GM13976 (cell line): ENCODE data around the gene GRIN3B.

ENCODE experiments used
- DNase-seq: peaks from one replicate; pipeline ENCODE4 v3.0.0; 2012; ENCODE audit warnings: low spot score
- in situ Hi-C: fragments of 300-500 bp; cut with MboI; formaldehyde crosslinking; loops from one replicate; pipeline ENCODE4 v1.12.0; 2022; ENCODE audit warnings: low sequenced_read_pairs, mixed read lengths, inconsistent platforms; ENCODE audit not compliant: unreplicated experiment
- TF ChIP-seq, protein P1 (sequence below): IDR thresholded peaks from 2 replicates; pipeline ENCODE4 v1.5.1; 2012; ENCODE audit warnings: borderline replicate concordance, mild to moderate bottlenecking; ENCODE audit not compliant: insufficient read depth; ENCODE audit errors: extremely low read depth, missing control alignments, control extremely low read depth

The GRIN3B gene

DNA sequence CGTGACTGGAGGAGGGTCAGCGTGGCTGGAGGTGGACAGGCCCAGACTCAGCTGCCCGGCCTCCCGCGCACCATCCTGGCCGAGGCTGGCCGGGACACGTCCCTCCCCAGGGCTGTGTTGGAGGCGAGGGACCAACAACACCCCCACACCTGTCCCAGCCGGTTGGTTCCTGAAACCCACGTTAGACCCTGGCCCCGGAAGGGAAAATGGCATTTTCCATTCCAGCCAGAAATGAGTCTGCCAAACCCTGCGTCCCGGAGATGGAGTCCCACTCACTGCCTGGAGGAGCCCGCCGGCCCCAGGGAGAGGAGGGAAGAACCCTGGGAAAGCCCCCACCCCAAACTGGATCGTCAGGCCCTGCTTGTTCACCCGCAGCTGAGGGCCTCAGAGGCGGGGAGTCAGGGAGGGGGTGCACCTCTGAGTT lies 20.9 kb upstream of the GRIN3B start:
- TF ChIP-seq, protein P1, sequence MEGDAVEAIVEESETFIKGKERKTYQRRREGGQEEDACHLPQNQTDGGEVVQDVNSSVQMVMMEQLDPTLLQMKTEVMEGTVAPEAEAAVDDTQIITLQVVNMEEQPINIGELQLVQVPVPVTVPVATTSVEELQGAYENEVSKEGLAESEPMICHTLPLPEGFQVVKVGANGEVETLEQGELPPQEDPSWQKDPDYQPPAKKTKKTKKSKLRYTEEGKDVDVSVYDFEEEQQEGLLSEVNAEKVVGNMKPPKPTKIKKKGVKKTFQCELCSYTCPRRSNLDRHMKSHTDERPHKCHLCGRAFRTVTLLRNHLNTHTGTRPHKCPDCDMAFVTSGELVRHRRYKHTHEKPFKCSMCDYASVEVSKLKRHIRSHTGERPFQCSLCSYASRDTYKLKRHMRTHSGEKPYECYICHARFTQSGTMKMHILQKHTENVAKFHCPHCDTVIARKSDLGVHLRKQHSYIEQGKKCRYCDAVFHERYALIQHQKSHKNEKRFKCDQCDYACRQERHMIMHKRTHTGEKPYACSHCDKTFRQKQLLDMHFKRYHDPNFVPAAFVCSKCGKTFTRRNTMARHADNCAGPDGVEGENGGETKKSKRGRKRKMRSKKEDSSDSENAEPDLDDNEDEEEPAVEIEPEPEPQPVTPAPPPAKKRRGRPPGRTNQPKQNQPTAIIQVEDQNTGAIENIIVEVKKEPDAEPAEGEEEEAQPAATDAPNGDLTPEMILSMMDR, result no peak
- in situ Hi-C loops, result no loop called here
- DNase-seq, result peak; percentile 87

DNA sequence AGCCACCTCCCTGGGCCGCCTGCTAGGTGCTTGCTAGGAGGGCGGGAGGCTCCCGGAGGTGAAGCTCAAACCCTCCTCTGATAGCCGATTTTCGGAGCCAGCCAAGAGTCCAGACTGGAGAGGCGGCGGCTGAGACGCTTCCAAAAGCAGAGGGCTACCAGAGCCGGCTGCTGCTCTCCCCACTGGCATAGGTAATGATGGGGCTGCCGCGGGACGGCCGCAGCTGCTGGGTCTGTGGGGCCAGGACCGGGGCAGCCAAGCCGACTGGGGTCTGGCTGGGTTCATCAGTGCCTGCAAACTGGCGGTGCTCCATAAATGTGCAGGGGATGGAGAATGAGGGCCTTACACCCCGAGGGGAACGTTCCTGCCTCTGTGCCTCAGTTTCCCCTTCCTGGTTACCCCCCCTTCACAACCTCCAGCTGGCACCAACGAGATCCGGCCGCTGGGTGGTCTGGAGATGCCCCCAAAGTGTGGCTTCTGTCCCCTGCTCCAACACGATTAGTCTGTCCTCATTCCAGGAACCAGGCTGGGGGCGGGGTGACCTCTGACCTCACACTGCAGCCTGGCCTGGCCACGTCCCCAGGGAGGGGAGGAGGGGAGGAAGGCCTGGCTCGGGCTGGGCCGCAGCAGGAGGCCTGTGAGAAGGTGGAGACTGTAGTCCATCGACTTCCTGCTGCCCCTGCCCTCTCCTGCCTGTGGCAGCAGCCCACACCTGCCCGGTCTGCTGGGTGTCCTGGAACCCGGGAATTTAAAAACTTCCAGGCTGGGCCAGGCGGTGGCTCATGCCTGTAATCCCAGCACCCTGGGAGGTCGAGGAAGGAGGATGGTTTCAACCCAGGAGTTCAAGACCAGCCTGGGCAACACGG lies 19.9 kb upstream of the GRIN3B start:
- TF ChIP-seq, protein P1, result no peak
- no peak for DNase-seq
- in situ Hi-C loops, result loop anchor here (10.0 kb wide), 1 partner anchor 216 kb away; no protein-coding TSS in a partner anchor

DNA sequence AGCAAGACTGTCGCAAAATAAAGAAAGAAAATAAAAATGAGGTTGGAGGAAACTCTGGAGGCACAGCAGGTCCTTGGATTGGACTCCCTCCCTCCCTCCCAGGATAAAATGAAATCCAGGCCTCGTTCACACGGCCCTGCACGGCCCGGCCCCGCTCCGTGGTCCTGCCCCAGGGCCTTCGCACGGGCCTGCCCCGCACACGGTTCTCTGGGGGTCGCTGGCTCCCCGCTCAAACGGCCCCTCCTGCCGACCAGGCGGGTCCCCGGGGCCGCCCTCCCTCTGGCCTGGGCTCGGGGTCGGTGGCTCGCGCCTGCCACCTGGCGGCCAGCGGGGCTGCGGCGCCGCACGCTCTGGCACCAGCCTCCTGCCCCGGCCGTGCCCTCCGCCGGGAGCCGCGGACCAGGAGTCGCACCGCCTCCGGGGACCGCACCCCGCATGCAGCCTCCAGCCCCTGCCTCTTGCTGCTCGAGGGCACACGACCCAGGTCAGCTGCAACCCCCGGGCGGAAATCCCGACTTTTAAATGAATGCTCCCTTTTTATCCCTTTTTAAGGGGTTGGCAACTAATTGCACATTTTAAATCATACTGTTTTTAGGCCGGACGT lies 17.6 kb upstream of the GRIN3B start:
- peak; percentile 96 for DNase-seq
- TF ChIP-seq, protein P1, result peak; percentile 98
- in situ Hi-C loops, result loop anchor here (10.0 kb wide), 1 partner anchor 218 kb away; no protein-coding TSS in a partner anchor

DNA sequence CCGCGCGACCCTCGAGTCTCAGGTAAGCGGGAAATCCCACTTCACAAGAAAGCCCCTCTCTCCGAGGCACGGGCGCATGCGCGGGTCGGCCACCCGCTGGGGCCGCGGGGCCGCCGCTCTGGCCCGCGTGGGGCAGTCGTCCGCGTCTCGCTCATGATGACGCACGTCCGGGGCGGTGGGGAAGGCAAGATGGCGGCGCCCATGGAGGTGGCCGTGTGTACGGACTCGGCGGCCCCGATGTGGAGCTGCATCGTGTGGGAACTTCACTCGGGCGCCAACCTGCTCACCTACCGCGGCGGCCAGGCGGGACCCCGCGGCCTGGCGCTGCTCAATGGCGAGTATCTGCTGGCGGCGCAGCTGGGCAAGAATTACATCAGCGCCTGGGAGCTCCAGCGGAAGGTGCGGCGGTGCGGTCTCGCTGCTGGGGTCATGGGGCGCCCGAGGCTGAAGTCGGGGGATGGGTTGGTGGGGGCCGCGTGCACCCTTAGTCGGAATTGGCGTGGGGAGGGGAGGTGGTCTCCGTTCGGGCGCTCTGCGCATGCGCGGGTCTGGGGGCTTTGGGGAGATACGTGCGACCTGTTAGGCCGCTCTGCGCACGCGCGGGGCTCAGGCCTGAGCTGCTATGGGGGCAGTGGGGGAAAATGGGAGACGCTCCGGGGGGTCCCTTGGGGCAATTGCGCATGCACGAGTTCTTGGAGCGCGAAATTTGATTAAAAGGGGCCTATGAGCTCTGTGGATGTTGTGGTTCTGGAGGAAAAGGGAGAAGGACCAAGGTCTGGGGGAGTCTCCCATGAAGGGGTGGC lies 15.9 kb upstream of the GRIN3B start, which contains the start of gene WDR18:
Gene WDR18 (plus strand): TSS at position 181 of the 803 bp plus-strand sequence. CDS start 9 bp downstream, at position 190.
- in situ Hi-C loops, result loop anchor here (10.0 kb wide), 1 partner anchor 220 kb away; no protein-coding TSS in a partner anchor
- TF ChIP-seq, protein P1, result peak; percentile 5
- DNase-seq, result peak; percentile 100

DNA sequence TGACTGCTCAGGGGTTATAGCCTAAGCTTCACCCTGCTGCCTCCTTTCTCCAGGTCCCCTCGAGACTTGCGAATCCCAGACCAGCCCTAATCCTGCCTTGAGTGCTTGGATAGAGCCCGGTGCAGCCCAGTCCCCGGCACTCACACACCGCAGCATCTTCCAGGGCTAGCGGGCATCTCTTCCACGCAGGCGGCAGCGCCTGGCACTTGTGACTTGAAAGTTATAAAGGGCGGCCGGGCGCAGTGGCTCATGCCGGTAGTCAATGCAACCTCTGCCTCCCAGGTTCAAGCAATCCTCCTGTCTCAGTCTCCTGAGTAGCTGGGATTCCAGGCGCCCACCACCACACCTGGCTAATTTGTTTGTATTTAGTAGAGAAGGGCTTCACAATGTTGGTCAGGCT lies 14.1 kb upstream of the GRIN3B start:
- TF ChIP-seq, protein P1, result no peak
- DNase-seq, result no peak
- in situ Hi-C loops, result loop anchor here (5.0 to 10.0 kb wide), 2 partner anchors 64 to 221 kb away; no protein-coding TSS in a partner anchor

DNA sequence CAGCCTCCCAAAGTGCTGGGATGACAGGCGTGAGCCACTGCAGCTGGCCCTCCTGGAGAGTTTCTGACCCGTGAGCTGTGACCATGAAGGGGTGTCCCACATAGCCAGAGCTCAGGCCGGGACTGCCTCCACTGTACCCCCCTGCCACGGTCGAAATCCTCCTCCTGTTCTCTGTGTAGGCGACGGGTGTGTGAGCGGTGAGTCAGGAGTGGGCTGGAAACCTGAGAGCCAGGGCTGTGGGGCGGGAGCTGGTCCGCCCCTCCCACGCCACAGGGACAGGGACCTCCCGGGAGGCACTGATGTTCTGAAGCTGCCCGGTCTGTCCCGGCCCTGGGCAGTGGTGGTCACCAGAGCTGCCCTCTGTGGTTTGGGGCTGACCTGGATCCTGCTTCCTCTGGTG lies 12.1 kb upstream of the GRIN3B start:
- in situ Hi-C loops, result loop anchor here (5.0 to 10.0 kb wide), 2 partner anchors 66 to 223 kb away; no protein-coding TSS in a partner anchor

More for the DNA sequence above, 12.1 kb upstream of the GRIN3B start:
- TF ChIP-seq, protein P1, result no peak
- no peak for DNase-seq
